GM18498 (cell line): ENCODE data around the gene CDC42BPB.

Experiments used
- ATAC-seq: cut with Tn5 transposase; IDR thresholded peaks from one replicate; pipeline ENCODE4 v1.9.1; 2021; ENCODE audit warnings: mild to moderate bottlenecking, moderate library complexity; ENCODE audit not compliant: unreplicated experiment

CDC42BPB gene, protein sequence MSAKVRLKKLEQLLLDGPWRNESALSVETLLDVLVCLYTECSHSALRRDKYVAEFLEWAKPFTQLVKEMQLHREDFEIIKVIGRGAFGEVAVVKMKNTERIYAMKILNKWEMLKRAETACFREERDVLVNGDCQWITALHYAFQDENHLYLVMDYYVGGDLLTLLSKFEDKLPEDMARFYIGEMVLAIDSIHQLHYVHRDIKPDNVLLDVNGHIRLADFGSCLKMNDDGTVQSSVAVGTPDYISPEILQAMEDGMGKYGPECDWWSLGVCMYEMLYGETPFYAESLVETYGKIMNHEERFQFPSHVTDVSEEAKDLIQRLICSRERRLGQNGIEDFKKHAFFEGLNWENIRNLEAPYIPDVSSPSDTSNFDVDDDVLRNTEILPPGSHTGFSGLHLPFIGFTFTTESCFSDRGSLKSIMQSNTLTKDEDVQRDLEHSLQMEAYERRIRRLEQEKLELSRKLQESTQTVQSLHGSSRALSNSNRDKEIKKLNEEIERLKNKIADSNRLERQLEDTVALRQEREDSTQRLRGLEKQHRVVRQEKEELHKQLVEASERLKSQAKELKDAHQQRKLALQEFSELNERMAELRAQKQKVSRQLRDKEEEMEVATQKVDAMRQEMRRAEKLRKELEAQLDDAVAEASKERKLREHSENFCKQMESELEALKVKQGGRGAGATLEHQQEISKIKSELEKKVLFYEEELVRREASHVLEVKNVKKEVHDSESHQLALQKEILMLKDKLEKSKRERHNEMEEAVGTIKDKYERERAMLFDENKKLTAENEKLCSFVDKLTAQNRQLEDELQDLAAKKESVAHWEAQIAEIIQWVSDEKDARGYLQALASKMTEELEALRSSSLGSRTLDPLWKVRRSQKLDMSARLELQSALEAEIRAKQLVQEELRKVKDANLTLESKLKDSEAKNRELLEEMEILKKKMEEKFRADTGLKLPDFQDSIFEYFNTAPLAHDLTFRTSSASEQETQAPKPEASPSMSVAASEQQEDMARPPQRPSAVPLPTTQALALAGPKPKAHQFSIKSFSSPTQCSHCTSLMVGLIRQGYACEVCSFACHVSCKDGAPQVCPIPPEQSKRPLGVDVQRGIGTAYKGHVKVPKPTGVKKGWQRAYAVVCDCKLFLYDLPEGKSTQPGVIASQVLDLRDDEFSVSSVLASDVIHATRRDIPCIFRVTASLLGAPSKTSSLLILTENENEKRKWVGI (N-terminal part only)

DNA sequence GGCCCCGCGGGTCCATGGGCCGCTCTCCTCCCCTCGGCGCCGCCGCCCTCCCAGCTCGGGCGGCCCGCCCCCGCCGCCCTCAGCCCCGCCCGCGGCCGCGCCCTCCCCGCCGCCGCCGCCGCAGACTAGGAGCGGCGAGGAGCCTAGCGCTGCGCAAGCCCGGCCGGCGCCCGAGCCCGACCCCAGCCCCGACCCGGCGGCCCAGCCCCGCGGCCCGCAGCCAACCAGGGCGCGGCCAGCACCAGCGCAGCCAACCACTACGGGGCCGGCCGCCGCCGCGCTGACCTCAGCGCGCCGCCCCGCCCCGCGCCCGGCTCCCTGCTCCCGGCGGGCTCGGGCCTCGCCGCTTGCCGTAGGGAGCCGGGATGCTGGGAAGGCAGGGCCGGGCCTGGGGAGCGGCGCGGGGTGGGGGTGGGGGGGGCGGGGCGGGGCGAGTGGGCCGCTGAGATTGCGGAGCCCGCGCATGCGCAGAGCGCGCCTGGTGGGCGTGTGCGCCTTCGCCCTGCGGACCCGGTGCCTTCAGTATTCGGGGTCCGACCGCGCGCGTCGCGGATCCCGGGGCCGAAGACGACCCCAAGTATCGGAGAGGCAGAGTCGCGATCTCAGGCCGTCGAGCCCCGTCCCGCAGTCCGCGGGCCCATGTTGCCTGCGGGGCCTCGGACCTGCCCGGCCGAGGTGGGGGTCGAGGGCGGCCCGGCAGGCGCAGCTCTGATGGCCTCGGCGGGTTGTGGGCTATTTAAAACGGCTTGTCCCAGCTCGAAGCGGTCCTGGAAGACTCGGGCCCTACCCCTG lies at the start of gene CDC42BPB:
Gene CDC42BPB (minus strand): TSS at position 178 of the 792 bp plus-strand sequence. CDS start 376 bp downstream, outside the sequence.
- peak; percentile 84 for ATAC-seq

DNA sequence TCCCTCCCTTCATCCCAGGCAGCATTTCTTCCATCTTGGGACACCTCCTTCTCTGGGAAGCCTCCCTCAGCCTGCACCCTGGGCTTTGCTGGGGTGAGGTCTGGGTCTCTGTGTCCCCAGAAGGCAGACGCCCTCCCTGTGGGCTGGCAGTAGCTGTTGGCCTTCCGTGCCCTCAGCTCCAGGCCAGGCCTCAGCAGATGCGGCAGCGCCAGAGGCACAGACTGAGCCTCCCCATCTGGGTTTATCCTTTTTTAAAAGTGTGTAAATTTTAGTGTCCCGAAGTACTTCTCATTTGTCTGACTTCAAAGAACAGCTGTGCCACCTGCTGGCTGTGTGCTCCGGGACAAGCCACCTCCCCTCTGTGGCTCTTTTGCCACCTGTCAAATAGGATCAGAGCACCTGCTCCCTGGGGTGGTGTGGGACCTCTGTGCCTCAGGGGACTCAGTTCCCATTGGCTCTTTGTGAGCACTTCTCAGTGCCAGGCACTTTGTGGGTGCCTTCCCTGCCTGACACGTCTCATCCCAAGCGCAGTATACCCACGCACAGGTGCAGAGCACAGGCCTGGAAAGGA lies 48.3 kb upstream of the CDC42BPB start:
- no peak for ATAC-seq

GRCh38 chr14:103104654-103105452 lies 47.5 kb upstream of the CDC42BPB start:
- ATAC-seq, result peak; percentile 53

DNA sequence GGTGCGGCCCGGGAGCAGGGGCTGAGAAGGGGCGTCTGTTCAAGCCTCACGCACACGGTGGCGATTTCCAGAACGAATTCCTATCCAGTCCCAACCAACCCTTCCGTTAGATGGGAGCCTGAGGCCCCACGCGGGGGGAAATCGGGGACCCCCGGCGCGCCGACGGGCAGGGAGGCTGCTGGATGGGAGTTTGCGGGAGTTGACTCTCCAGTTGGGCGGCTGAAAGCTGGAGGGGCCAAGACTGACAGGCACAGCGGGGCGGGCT lies 47.0 kb upstream of the CDC42BPB start:
- ATAC-seq, result no peak

DNA sequence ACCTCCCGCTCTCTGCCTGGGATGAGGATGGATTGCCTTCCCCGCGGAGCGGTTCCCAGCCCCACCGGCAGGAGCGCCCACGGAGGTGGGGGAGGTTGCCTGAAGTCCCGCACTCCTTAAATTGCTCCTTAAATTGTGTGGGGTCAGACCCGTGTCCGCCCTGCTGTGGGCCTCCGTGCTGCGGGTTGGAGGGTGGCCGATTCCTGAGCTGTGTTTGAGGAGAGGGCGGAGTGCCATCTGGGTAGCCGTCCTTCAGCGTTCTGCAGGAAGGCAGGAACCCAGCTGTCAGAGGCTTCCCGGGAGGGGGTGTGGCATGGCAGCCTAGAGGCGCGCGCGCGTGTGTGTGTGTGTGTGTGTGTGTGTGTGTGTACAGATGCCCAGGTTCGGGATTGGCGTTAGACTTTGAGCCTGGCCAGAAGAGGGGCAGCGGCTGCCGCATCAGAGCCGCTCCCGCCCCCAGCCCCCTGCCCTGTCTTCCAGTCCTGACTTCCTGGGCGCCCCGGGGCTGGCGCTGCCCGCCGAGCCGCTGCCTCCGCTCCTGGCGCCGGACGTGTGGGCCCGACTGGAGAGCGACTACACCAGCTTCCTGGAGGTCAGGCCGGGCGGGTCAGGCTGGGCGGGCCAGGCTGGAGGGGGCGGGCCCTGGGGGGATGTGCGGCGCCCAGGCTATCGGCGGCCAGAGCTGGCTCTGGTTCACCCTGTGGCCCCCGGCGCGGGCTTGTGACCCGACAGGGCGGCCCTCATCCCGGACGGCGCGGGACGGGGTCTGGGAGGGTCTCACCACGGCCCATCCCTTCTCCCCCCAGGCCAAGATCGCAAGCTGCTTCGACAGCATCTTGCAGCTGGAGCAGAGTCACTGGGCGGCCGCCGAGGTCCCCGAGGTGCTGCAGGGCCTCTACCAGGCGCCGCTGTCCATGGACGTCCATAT lies 46.4 kb upstream of the CDC42BPB start:
- no peak for ATAC-seq

DNA sequence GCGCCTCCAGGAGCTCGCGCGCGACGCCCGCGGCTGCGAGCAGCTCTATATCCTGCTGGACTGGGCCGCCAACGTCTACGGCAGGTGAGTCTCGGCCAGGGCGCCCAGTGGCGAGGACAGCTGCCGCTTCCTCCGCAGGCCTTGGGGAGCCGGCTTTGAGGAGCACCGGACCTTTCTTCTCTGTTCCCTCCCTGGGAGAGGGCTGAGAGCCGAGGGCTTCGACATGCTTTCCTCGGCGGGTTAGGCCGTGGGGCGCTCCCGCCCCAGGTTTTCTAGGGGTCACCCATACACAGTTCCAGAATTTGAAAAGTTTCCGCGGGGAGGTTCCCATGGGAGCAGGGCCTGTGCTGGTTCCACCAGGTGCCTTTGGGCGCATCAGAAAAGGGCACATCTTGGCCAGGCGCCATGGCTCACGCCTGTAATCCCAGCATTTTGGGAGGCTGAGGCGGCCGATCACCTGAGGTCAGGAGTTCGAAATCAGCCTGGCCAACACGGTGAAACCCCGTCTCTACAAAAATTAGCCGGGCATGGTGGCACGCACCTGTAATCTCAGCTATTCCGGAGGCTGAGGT lies 45.4 kb upstream of the CDC42BPB start:
- no peak for ATAC-seq

DNA sequence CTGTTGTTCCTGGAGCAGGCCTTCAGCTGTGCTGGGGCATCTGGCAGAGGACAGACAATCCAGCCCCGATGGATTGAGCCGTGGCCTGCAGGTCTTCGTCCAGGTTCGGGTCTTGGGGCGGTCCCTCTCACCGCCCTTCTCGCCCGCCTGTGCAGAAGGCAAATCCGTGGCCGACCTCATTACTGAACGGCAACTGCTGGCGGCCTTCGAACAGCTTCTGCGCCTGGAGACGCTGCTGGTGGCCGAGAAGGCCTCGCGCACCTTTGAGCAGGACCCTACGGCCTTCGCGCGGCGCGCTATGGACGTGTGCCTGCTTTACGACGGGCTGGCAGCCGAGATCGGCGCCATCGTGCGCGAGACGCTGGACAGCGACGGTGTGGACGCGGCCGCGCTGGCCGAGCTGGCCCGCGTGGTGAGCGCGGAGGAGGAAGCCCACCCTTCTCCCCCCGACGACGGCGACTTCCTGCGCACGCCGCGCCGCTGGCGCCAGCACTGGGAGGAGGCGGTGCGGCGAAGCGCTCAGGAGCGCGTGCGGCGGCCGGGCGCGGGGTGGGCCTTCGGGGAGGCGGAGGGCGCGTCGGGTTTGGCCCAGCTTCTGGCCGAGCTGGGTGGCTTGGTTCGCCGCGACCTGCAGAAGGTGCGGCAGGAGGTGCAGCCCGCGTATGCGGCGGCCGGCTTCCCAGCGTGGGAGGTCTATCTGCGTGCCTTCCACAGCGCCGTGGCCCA lies 44.8 kb upstream of the CDC42BPB start:
- no peak for ATAC-seq

- no peak for ATAC-seq
These were observed 44.1 kb upstream of the CDC42BPB start for GRCh38 chr14:103101257-103101962.

DNA sequence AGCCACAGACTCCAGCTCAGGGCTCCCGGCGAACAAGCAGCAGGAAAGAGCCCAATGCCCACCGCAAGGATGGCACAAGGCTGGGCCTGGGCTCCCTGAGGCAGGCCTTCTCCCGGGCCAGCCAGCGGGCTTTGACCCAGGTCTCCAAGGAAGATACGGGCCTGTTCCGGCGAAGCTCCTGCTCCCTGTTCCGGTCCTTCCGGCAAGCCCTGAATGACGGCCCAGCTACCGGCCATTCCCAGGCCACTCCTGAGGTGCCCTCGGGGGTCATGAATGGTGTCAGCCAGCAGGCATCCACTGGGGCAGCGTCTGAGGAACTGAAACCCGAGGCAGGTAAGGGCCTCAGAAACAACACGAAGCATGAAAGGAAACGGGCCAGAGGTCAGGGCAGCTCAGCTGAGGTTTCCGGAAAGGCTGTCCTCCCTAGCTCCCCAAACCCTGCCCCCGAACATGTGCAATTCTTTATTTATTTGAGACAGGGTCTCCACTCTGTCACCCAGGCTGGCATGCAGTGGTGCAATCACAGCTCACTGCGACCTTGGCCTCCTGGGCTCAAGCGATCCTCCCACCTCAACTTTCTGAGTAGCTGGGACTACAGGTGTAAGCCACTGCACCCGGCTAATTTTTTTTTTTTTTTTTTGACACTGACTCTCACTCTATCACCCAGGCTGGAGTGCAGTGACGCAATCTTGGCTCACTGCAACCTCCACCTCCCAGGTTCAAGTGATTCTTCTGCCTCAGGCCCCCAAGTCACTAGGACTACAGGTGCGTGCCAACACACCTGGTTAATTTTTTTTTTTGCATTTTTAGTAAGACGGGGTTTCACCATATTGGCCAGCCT lies 43.2 kb upstream of the CDC42BPB start:
- ATAC-seq, result no peak

DNA sequence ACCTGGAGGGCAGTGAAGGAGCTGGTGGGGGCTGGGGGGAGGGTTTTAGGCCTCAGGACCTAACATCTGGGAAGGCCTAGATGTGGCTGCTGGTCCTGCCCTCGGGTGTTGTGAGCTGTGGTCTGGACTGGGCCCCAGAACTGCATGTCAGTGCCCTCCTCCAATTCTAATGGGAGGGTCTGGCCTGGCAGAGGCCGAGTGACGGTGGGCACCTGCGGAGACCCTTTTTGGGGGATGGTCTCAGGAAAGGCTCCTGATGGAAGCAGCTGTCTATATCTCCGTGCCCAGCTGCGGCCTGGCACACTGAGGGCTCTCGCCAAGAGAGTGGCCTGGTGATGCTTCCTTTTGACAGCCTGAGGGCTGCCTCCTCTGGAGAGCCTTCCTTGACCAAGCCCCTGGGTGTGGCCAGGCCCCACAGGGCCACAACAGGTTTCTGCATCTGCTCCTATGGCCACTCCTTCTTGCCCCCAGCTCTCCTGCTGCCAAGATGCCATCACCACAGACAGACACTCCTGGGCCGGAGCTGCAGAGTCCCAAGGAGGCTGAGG lies 42.5 kb upstream of the CDC42BPB start:
- ATAC-seq, result no peak

DNA sequence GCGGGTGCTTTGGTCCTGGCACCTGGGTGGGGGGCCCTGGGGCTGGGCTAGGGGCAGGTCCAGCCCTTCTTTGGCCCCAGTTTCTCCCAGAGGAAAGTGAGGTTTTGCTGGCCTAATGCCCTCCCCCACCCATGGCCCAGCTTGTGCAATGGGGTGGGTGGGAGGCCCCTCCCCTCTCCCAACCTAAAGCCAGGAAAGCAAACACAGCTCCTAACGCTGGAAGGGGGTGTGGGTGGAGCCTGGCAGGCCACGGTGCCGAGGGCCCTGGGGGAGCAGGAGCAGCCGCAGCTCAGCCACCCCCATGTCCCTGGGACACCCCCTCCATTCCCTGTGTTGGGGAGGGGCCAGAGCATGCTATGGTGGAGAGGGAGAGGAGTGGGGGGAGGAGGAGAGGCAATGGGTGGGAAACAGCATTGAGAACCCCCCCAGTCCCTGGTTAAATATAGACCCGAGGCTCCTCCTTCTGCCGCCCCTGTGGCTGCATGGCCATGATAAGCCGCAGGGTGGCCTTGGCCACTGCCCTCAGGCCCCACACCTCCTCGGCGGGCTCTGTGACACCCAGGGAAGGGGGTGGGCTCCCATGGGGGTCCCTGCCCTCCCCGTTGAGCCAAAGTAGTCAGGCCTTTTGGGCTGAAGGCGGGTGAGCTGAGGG lies 41.9 kb upstream of the CDC42BPB start:
- ATAC-seq, result no peak

DNA sequence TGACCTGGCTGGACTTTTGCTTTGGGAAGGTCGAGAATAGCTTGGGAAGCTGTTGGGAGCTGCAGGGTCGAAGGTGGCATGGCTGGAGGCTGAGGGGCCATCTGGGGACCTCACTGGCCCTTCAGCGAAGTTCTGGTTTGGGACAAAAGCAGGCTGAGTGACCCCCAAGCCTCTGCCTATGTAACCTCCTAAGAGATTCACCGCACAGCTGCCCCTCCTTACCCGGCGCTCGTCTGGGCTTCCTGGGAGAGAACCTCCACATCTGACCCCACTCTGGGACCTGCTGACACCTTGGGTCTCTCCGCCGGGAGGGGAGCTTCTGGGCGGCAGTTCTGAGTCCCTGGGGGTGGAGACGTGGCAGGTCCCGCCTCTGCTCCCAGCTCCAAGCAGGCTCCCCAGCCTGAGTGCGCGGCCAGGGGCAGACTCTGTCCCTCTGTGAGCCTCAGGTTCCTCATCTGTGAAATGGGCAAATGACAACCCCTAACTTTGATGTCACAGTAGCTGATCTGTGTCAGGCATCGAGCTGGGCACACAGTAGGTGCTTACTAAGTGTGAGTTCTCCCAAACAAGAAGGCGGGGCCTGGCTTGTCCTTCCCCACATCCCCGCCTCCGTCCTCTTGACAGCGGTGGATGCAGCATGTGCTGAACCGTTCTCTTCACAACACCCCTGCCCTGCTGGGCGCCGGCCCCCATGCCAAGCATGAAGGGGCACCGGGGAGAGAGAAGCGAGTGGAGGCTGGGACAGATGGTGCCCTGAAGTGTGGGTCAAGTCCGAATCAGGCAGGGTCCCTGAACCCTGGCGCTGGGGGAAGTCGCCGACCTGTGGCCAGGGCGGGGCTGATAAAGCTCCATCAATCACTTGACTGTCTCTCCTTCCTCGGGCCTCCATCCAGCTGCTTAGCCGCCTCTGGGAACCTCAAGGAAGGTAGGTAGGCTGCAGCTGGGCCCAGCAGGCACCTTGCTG lies 40.9 kb upstream of the CDC42BPB start:
- no peak for ATAC-seq

DNA sequence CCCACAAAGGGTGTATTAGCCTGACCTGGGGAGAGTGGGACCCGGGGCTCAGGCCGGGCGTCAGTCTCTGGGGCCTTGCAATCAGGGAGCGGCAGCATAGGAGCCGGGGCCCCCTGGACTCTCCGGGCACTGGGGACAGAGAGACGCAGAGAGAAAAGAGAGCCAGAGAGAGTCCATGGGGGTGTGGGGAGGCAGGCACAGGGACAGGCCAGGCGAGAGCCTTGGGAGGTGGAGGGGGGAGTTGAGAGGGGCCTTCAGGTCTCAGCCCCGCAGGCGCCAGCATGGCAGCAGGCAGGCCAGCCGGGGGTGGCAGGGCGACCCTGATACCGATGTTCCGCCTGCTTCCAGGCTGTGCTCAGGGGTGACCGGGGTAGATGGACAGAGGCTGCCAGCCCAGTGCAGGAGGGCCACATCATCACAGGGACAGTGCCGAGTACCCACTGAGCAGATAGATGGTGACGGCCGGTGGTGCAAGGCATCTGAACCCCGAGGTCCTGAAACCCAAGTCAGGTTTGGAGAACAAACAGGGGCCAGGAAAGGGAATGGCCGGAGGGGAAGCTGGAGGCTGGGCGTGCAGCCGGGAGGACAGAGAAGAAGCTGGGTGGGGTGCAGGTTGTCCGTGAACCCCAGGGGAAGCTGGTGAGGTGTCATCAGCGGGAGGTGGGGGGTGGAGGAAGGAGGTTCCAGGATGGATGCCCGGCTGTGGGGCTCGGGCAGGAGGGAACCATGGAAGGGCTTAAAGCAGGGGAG lies 40.1 kb upstream of the CDC42BPB start:
- ATAC-seq, result no peak
